GM12873 (cell line): ENCODE results near the gene ASTN2.

ENCODE experiments used
- CTCF ChIP-seq: IDR thresholded peaks from 2 replicates; pipeline ENCODE4 v1.5.1; 2012; ENCODE audit warnings: low read depth, mild to moderate bottlenecking, moderate library complexity, low read length, control low read depth; ENCODE audit not compliant: insufficient read depth; ENCODE audit errors: missing control alignments

ASTN2 gene

GRCh38 chr9:116641292-116642059, 773.4 kb downstream of the ASTN2 start:
- no peak for TF ChIP-seq CTCF

GRCh38 chr9:116639251-116639741, 775.6 kb downstream of the ASTN2 start:
- no peak for TF ChIP-seq CTCF

- TF ChIP-seq CTCF: no peak
These were observed 778.9 kb downstream of the ASTN2 start for GRCh38 chr9:116635908-116636307.

GRCh38 chr9:116632990-116633838, 781.6 kb downstream of the ASTN2 start:
- no peak for TF ChIP-seq CTCF

GRCh38 chr9:116629634-116630033, 785.2 kb downstream of the ASTN2 start:
- TF ChIP-seq CTCF: no peak

GRCh38 chr9:116628716-116629115, 786.1 kb downstream of the ASTN2 start:
- no peak for TF ChIP-seq CTCF

GRCh38 chr9:116627433-116627832, 787.4 kb downstream of the ASTN2 start:
- TF ChIP-seq CTCF: no peak
